PC-9 (cell line): ENCODE results near the gene CCDC87. TPM values are rescaled to one million over a fixed set of nuclear protein-coding genes. Genes with fewer than 3 reads are reported as not detected.

ENCODE experiments used
- BruUV-seq: library from RNA; stranded (reverse); fragments of 400-500 nt; replicated peaks from 2 replicates; lab custom pipeline; 2021; lab: Mats Ljungman, UMichigan
- CTCF ChIA-PET: fragments of 300-600 bp; sonication (Branson Sonifier 250); formaldehyde crosslinking; loops from one replicate; lab custom pipeline; 2022; ENCODE audit warnings: antibody characterized with exemption; lab: Charles Lee
- POLR2A ChIA-PET: fragments of 300-600 bp; sonication (Branson Sonifier 250); formaldehyde crosslinking; loops from one replicate; lab custom pipeline; 2022; ENCODE audit warnings: antibody characterized with exemption; ENCODE audit not compliant: unreplicated experiment; lab: Charles Lee
- DNase-seq, 2 experiments: peaks; one replicate each; pipeline versions ENCODE4 v3.0.0 to v3.0.0-alpha.2; 2015 to 2022; ENCODE audit warnings: mixed read lengths in 1 of 2
- H2AFZ ChIP-seq: fragments of 200-600 bp; sonication (generic); 2 replicates; pipeline ENCODE4 v1.8.1; 2017; ENCODE audit warnings: antibody characterized with exemption
- H3F3A ChIP-seq: fragments of 200-600 bp; sonication (generic); 2 replicates; pipeline ENCODE4 v1.8.1; 2017; ENCODE audit warnings: antibody characterized with exemption, mild to moderate bottlenecking, low read depth; ENCODE audit not compliant: insufficient read depth
- H3K27ac ChIP-seq: fragments of 200-600 bp; sonication (generic); 2 replicates; pipeline ENCODE4 v1.6.1; 2016; ENCODE audit warnings: mixed run types
- H3K27me3 ChIP-seq: fragments of 200-600 bp; sonication (generic); 2 replicates; pipeline ENCODE4 v1.6.1; 2016; ENCODE audit warnings: low read depth, mixed run types; ENCODE audit not compliant: insufficient read depth
- H3K36me3 ChIP-seq: fragments of 200-600 bp; sonication (generic); 2 replicates; pipeline ENCODE4 v1.6.1; 2016; ENCODE audit warnings: low read depth, mixed run types
- H3K4me1 ChIP-seq: fragments of 200-600 bp; sonication (generic); replicated peaks from 2 replicates; pipeline ENCODE4 v1.6.1; 2016; ENCODE audit warnings: mixed run types; ENCODE audit not compliant: insufficient read depth
- H3K4me2 ChIP-seq: fragments of 200-600 bp; sonication (generic); 2 replicates; pipeline ENCODE4 v1.6.1; 2017; ENCODE audit warnings: mixed run types
- H3K4me3 ChIP-seq: fragments of 200-600 bp; sonication (generic); 2 replicates; pipeline ENCODE4 v1.6.1; 2016; ENCODE audit warnings: mixed run types
- H3K79me2 ChIP-seq: fragments of 200-600 bp; sonication (generic); 2 replicates; pipeline ENCODE4 v1.6.1; 2017; ENCODE audit warnings: low read depth, mixed run types
- H3K9me2 ChIP-seq: fragments of 200-600 bp; sonication (generic); 2 replicates; pipeline ENCODE4 v1.8.1; 2017; ENCODE audit warnings: mild to moderate bottlenecking; ENCODE audit not compliant: insufficient read depth
- H3K9me3 ChIP-seq: fragments of 200-600 bp; sonication (generic); 2 replicates; pipeline ENCODE4 v1.8.1; 2016; ENCODE audit warnings: low read depth; ENCODE audit not compliant: insufficient read depth
- H4K20me1 ChIP-seq: fragments of 200-600 bp; sonication (generic); 2 replicates; pipeline ENCODE4 v1.8.1; 2017; ENCODE audit not compliant: insufficient read depth
- EZH2 ChIP-seq: fragments of 200-600 bp; sonication (generic); IDR thresholded peaks from 2 replicates; pipeline ENCODE4 v1.8.0; 2017; ENCODE audit warnings: antibody characterized with exemption, low read depth
- intact Hi-C: fragments of 100-400 bp; cut with micrococcal nuclease; formaldehyde crosslinking; loops from one replicate; pipeline ENCODE4 v1.10.0; 2022; ENCODE audit not compliant: unreplicated experiment
- total RNA-seq: library from RNA; stranded (reverse); gene quantifications from 2 replicates; pipeline ENCODE4 v1.2.3, GENCODE V29; 2021
- TF ChIP-seq, protein P1 (sequence below): fragments of 200-600 bp; sonication (generic); conservative IDR thresholded peaks from 2 replicates; pipeline ENCODE4 v1.6.1; 2017; ENCODE audit warnings: mixed run types, antibody characterized with exemption, mild to moderate bottlenecking, moderate library complexity

CCDC87 gene
- total RNA-seq, 1 experiment from 2014 or later: 1.0 TPM

- H3F3A ChIP-seq: no peaks in the 10 kb centered on the region; the same call in 1 of the 2 replicates
- no peaks in the 10 kb centered on the region for H3K9me2 ChIP-seq
- H3K79me2 ChIP-seq: no peaks in the 10 kb centered on the region
- H3K4me1 ChIP-seq: no peaks in the 10 kb centered on the region
- CTCF ChIA-PET: no interaction called here
- BruUV-seq: no TSS peak
- H3K9me3 ChIP-seq: no peaks in the 10 kb centered on the region
- H3K27me3 ChIP-seq: no peaks in the 10 kb centered on the region
- H3K4me3 ChIP-seq: no peak overlapping the region
- no peaks in the 10 kb centered on the region for H3K36me3 ChIP-seq
- DNase-seq: no peak
- POLR2A ChIA-PET: no interaction called here
- TF ChIP-seq EZH2: no peak
- TF ChIP-seq, protein P1, sequence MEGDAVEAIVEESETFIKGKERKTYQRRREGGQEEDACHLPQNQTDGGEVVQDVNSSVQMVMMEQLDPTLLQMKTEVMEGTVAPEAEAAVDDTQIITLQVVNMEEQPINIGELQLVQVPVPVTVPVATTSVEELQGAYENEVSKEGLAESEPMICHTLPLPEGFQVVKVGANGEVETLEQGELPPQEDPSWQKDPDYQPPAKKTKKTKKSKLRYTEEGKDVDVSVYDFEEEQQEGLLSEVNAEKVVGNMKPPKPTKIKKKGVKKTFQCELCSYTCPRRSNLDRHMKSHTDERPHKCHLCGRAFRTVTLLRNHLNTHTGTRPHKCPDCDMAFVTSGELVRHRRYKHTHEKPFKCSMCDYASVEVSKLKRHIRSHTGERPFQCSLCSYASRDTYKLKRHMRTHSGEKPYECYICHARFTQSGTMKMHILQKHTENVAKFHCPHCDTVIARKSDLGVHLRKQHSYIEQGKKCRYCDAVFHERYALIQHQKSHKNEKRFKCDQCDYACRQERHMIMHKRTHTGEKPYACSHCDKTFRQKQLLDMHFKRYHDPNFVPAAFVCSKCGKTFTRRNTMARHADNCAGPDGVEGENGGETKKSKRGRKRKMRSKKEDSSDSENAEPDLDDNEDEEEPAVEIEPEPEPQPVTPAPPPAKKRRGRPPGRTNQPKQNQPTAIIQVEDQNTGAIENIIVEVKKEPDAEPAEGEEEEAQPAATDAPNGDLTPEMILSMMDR: no peak
- no peak overlapping the region for H3K4me2 ChIP-seq
- H2AFZ ChIP-seq: no peak overlapping the region
- no peaks in the 10 kb centered on the region; the same call in 1 of the 2 replicates for H4K20me1 ChIP-seq
- H3K27ac ChIP-seq: no peak overlapping the region
- intact Hi-C loops: no loop called here
These were observed 36.8 kb downstream of the CCDC87 start for GRCh38 chr11:66556086-66556485.

- no peaks in the 10 kb centered on the region; the same call in 1 of the 2 replicates for H4K20me1 ChIP-seq
- intact Hi-C loops: no loop called here
- no peaks in the 10 kb centered on the region for H3K4me1 ChIP-seq
- POLR2A ChIA-PET: interaction anchor here (0.6 kb wide), 1 partner anchor 11 kb away, joined by 9 read pairs; no protein-coding TSS in a partner anchor
- no peaks in the 10 kb centered on the region for H3K79me2 ChIP-seq
- no peaks in the 10 kb centered on the region for H3K9me2 ChIP-seq
- H3K27ac ChIP-seq: no peak overlapping the region
- H2AFZ ChIP-seq: no peak overlapping the region
- no peak for DNase-seq
- no TSS peak for BruUV-seq
- H3K36me3 ChIP-seq: no peaks in the 10 kb centered on the region
- H3K4me3 ChIP-seq: no peak overlapping the region
- no peaks in the 10 kb centered on the region for H3K27me3 ChIP-seq
- H3K9me3 ChIP-seq: no peaks in the 10 kb centered on the region
- H3F3A ChIP-seq: no peaks in the 10 kb centered on the region; the same call in 1 of the 2 replicates
- TF ChIP-seq EZH2: no peak
- TF ChIP-seq, protein P1: no peak
- CTCF ChIA-PET: interaction anchor here (0.5 kb wide), 1 partner anchor 228 kb away, joined by 3 read pairs; no protein-coding TSS in a partner anchor
- H3K4me2 ChIP-seq: no peak overlapping the region
These were observed 37.4 kb downstream of the CCDC87 start for GRCh38 chr11:66555416-66555815.

DNA sequence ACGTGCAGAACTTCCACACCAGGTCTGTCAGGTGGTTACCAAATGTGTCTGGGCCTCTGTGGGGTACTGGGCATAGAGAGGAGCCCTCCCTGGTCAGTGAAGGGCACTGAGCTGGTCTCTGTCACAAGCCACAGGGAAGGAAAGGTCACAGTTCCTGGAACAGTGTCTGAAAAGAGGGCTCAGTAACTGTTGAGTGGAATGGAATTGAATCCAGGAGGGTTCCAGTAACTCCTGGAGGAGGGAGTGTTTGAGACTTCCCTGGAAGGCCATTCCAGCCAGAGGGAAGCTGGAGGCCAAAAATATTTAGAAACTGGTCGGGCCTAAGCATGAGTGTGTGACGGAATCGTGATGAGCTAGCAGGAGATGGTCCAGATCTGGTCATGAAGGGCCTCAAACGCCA is 38.3 kb downstream of the CCDC87 start:
- CTCF ChIA-PET: no interaction called here
- Histone ChIP-seq H3K36me3 (no peaks in the 10 kb centered on the region), H3K27ac (no peak overlapping the region), H3F3A (no peaks in the 10 kb centered on the region; the same call in 1 of the 2 replicates), H3K27me3 (peaks cover 7% of the 10 kb centered on the region; the same call in 1 of the 2 replicates), H3K4me3 (no peak overlapping the region), H3K79me2 (no peaks in the 10 kb centered on the region), H3K4me2 (no peak overlapping the region), H4K20me1 (no peaks in the 10 kb centered on the region; the same call in 1 of the 2 replicates), H3K9me3 (no peaks in the 10 kb centered on the region), H3K9me2 (no peaks in the 10 kb centered on the region), H3K4me1 (no peaks in the 10 kb centered on the region), H2AFZ (no peak overlapping the region)
- DNase-seq: no peak
- intact Hi-C loops: no loop called here
- BruUV-seq: no TSS peak
- POLR2A ChIA-PET: interaction anchor here (0.6 kb wide), 1 partner anchor 12 kb away, joined by 9 read pairs; no protein-coding TSS in a partner anchor
- TF ChIP-seq EZH2: no peak
- TF ChIP-seq, protein P1: no peak
